Endothelial cell of umbilical vein (primary cell): ENCODE measurements around the gene KIF26B. TPM values are rescaled to one million over a fixed set of nuclear protein-coding genes. Genes with fewer than 3 reads are reported as not detected.

ENCODE experiments used
- BruUV-seq: library from RNA; stranded (reverse); fragments of 400-500 nt; replicated peaks from 2 replicates; lab custom pipeline; 2021; lab: Mats Ljungman, UMichigan
- CTCF ChIA-PET: fragments of 300-600, 350-600 bp; sonication (Branson Sonifier 250); formaldehyde crosslinking; loops from one replicate; lab custom pipeline; 2021; ENCODE audit warnings: antibody characterized with exemption, inconsistent platforms; lab: Charles Lee
- POLR2A ChIA-PET: fragments of 300-600, 350-600 bp; sonication (Branson Sonifier 250); formaldehyde crosslinking; loops from one replicate; lab custom pipeline; 2021; ENCODE audit warnings: antibody characterized with exemption, inconsistent platforms; lab: Charles Lee
- DNase-seq: peaks from one replicate; pipeline ENCODE4 v3.0.0-alpha.2; 2011; ENCODE audit warnings: low read depth, low spot score
- FAIRE-seq: peaks from 2 replicates; lab custom pipeline; 2011; peaks lifted over from hg19 to GRCh38; lab: Jason Lieb, UNC
- H2AFZ ChIP-seq: 2 replicates; pipeline ENCODE4 v1.6.0; 2012; ENCODE audit warnings: low read depth, low read length, control low read depth, inconsistent platforms
- H3K27ac ChIP-seq: 2 replicates; pipeline ENCODE4 v1.5.1; 2011; ENCODE audit warnings: low read depth, mild to moderate bottlenecking, control low read depth, low read length, moderate library complexity; ENCODE audit not compliant: insufficient read depth
- H3K27me3 ChIP-seq, 2 experiments: 2 replicates each; pipeline versions ENCODE4 v1.6.0 to v1.6.1; 2011; ENCODE audit warnings: low read length in 2 of 2, mixed read lengths in 1 of 2; ENCODE audit not compliant: control insufficient read depth in 2 of 2, insufficient read depth in 2 of 2
- H3K36me3 ChIP-seq, 2 experiments: 2 replicates in 1 of 2; 3 replicates in 1 of 2; pipeline ENCODE4 v1.5.1; 2011; ENCODE audit warnings: low read length in 2 of 2, mild to moderate bottlenecking in 1 of 2, moderate library complexity in 1 of 2; ENCODE audit not compliant: control insufficient read depth in 2 of 2, insufficient read depth in 2 of 2; ENCODE audit errors: extremely low read depth in 1 of 2
- H3K4me1 ChIP-seq: 3 replicates; pipeline ENCODE4 v1.5.1; 2011; ENCODE audit warnings: mild to moderate bottlenecking, low read length; ENCODE audit not compliant: control insufficient read depth, insufficient read depth; ENCODE audit errors: extremely low read depth
- H3K4me2 ChIP-seq: 2 replicates; pipeline ENCODE4 v1.6.1; 2011; ENCODE audit warnings: low read length, control low read depth, mixed read lengths; ENCODE audit not compliant: insufficient read depth
- H3K4me3 ChIP-seq, 3 experiments: fragments of 200-600 bp in 1 of 3; sonication (generic), shearing (Covaris generic) in 1 of 3; replicated peaks in 1 of 3; 2 replicates each; pipeline ENCODE4 v1.5.1; 2011 to 2016; ENCODE audit warnings: control low read depth in 3 of 3, low read length in 3 of 3, mild to moderate bottlenecking in 2 of 3, inconsistent platforms in 1 of 3, low read depth in 1 of 3, moderate library complexity in 1 of 3; ENCODE audit not compliant: insufficient read depth in 1 of 3
- H3K79me2 ChIP-seq: 2 replicates; pipeline ENCODE4 v1.6.0; 2012; ENCODE audit warnings: low read length, inconsistent platforms; ENCODE audit not compliant: control insufficient read depth, insufficient read depth
- H3K9ac ChIP-seq: replicated peaks from 2 replicates; pipeline ENCODE3; 2011; ENCODE audit warnings: low read length, control low read depth; ENCODE audit not compliant: insufficient read depth; ENCODE audit errors: extremely low read depth
- H3K9me1 ChIP-seq: replicated peaks from 3 replicates; pipeline ENCODE4 v1.6.0; 2011; ENCODE audit warnings: mild to moderate bottlenecking, low read length; ENCODE audit not compliant: control insufficient read depth, insufficient read depth; ENCODE audit errors: extremely low read depth
- H3K9me3 ChIP-seq: replicated peaks from 2 replicates; pipeline ENCODE4 v1.5.1; 2012; ENCODE audit warnings: low read length, inconsistent platforms; ENCODE audit not compliant: control insufficient read depth, insufficient read depth
- H4K20me1 ChIP-seq: replicated peaks from 2 replicates; pipeline ENCODE3; 2011; ENCODE audit warnings: mild to moderate bottlenecking, low read length; ENCODE audit not compliant: control insufficient read depth, insufficient read depth; ENCODE audit errors: extremely low read depth
- EZH2 ChIP-seq: IDR thresholded peaks from 2 replicates; pipeline ENCODE4 v1.6.1; 2012; ENCODE audit warnings: borderline replicate concordance, low read depth, mild to moderate bottlenecking, moderate library complexity, low read length, inconsistent platforms; ENCODE audit not compliant: severe bottlenecking
- FOS ChIP-seq: IDR thresholded peaks from 2 replicates; pipeline ENCODE4 v1.6.1; 2011; ENCODE audit warnings: mild to moderate bottlenecking, low read length, moderate library complexity, borderline replicate concordance; ENCODE audit not compliant: insufficient read depth
- GATA2 ChIP-seq: IDR thresholded peaks from 2 replicates; pipeline ENCODE4 v1.7.0; 2011; ENCODE audit warnings: low read depth, mild to moderate bottlenecking, moderate library complexity, mixed read lengths, low read length; ENCODE audit not compliant: insufficient read length, insufficient read depth
- JUN ChIP-seq: IDR thresholded peaks from 2 replicates; pipeline ENCODE4 v1.6.1; 2011; ENCODE audit warnings: borderline replicate concordance, low read depth; ENCODE audit not compliant: insufficient read length, insufficient read depth
- MYC ChIP-seq: IDR thresholded peaks from one replicate; pipeline ENCODE4 v1.6.1; 2011; ENCODE audit warnings: mild to moderate bottlenecking, low read depth, low read length
- POLR2A ChIP-seq: IDR thresholded peaks from 2 replicates; pipeline ENCODE4 v1.6.1; 2012; ENCODE audit warnings: low read depth, mild to moderate bottlenecking, control low read depth, low read length
- POLR2AphosphoS5 ChIP-seq: IDR thresholded peaks from 2 replicates; pipeline ENCODE4 v1.6.1; 2012; ENCODE audit warnings: low read depth, mild to moderate bottlenecking, control low read depth, low read length, moderate library complexity; ENCODE audit not compliant: insufficient read depth
- dilution Hi-C: fragments of 300-500 bp; cut with MboI; formaldehyde crosslinking; loops from one replicate; pipeline ENCODE4 v1.15.0; 2019; ENCODE audit warnings: low sequenced_read_pairs; ENCODE audit not compliant: extremely low pct_ligation_motif_present
- intact Hi-C: fragments of 100-400 bp; cut with micrococcal nuclease; formaldehyde crosslinking; loops from one replicate; pipeline ENCODE4 v1.10.0; 2022
- polyA plus RNA-seq, 4 experiments: library from polyadenylated mRNA; depleted of rRNA in 3 of 4; stranded (reverse) in 3 of 4; unstranded in 1 of 4; fragments of >200 nt; gene quantifications; 2 replicates each; pipeline versions ENCODE4 v1.2.1 to v1.2.3, GENCODE V29; 2011 to 2012; ENCODE audit warnings: missing spikeins in 1 of 4
- total RNA-seq: library from RNA; stranded (reverse); gene quantifications from 2 replicates; pipeline ENCODE4 v1.2.3, GENCODE V29; 2021
- TF ChIP-seq, protein P1 (sequence below), 2 donors: IDR thresholded peaks; 1 replicate in 1 of 2; 2 replicates in 1 of 2; pipeline ENCODE4 v1.5.1; 2011; ENCODE audit warnings: low read length in 2 of 2, mild to moderate bottlenecking in 2 of 2, moderate library complexity in 2 of 2, control low read depth in 1 of 2, inconsistent platforms in 1 of 2, low read depth in 1 of 2; ENCODE audit not compliant: insufficient read depth in 1 of 2; ENCODE audit errors: extremely low read depth in 1 of 2
- TF ChIP-seq, protein P2 (sequence below): IDR thresholded peaks from 2 replicates; pipeline ENCODE4 v1.6.1; 2011; ENCODE audit not compliant: insufficient read depth, insufficient read length

Gene KIF26B
- total and polyA plus RNA-seq, 2 donors (not counting 3 experiments of a cell fraction or from before 2014, with no cell fraction given), result 0.04 to 0.49 TPM

DNA sequence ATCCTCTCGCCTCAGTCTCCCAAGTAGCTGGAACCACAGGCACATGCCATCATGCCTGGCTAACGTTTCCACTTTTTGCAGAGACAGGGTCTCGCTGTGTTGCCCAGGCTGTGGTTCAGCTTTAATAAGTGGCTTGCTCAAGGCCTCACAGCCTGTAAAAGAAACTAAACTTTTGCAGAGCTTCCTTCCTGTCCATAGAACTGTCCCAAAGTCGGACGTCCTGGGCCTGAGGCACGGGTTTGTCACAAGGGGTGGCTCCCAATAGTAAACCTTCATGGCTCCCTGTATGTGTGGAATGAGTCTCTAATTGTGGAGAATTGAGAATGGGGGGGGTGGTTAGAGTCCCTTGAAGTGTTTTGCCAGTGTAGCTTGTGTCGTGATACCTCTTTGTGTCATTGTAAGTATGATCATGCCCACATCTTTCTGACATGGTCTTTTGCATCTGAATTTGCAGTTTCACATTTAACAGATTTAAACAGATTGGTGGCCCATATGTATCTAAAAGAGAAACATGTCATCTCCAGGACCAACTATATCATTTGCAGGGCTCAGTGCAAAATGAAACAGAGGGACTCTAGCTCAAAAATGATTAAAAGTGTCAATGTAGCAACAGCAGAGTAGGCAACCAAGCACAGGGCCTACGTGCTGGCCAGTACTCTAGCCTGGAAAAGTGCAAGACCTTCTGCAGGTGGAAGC is 332.1 kb downstream of the KIF26B start:
- DNase-seq (no peak), FAIRE-seq (no peak)
- Histone ChIP-seq H3K4me1 (no peaks in the 10 kb centered on the region), H3K9ac (no peak overlapping the region), H4K20me1 (no peaks in the 10 kb centered on the region), H3K27me3 (no peaks in the 10 kb centered on the region), H3K9me3 (no peaks in the 10 kb centered on the region), H3K4me2 (no peak overlapping the region), H3K9me1 (no peaks in the 10 kb centered on the region), H3K36me3 (no peaks in the 10 kb centered on the region), H2AFZ (no peak overlapping the region), H3K27ac (no peak overlapping the region), H3K4me3 (no peak overlapping the region), H3K79me2 (no peaks in the 10 kb centered on the region)
- intact Hi-C loops, result no loop called here
- TF ChIP-seq FOS (no peak), POLR2A (no peak), MYC (no peak), EZH2 (no peak), POLR2AphosphoS5 (no peak), JUN (no peak), GATA2 (no peak)
- TF ChIP-seq, protein P1, sequence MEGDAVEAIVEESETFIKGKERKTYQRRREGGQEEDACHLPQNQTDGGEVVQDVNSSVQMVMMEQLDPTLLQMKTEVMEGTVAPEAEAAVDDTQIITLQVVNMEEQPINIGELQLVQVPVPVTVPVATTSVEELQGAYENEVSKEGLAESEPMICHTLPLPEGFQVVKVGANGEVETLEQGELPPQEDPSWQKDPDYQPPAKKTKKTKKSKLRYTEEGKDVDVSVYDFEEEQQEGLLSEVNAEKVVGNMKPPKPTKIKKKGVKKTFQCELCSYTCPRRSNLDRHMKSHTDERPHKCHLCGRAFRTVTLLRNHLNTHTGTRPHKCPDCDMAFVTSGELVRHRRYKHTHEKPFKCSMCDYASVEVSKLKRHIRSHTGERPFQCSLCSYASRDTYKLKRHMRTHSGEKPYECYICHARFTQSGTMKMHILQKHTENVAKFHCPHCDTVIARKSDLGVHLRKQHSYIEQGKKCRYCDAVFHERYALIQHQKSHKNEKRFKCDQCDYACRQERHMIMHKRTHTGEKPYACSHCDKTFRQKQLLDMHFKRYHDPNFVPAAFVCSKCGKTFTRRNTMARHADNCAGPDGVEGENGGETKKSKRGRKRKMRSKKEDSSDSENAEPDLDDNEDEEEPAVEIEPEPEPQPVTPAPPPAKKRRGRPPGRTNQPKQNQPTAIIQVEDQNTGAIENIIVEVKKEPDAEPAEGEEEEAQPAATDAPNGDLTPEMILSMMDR (IDR thresholded peaks at IDR 0.05; ENCODE audit: extremely low read depth in 1 of 2, insufficient read depth in 1 of 2, low read depth in 1 of 2, low read length in 2 of 2), result no peak
- TF ChIP-seq, protein P2, sequence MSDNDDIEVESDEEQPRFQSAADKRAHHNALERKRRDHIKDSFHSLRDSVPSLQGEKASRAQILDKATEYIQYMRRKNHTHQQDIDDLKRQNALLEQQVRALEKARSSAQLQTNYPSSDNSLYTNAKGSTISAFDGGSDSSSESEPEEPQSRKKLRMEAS, result no peak
- dilution Hi-C loops, result no loop called here
- no TSS peak for BruUV-seq
- ChIA-PET POLR2A (no interaction called here), CTCF (no interaction called here)
